Esophagus muscularis mucosa (tissue), 4 donors: ENCODE measurements around the gene MLANA. TPM values are rescaled to one million over a fixed set of nuclear protein-coding genes. Genes with fewer than 3 reads are reported as not detected.

Experiments used
- DNase-seq: peaks from one replicate; pipeline ENCODE4 v3.0.0-alpha.2; 2017; ENCODE audit errors: extremely low spot score
- H3K27ac ChIP-seq, 4 donors: fragments of 200-600 bp; sonication (generic); replicated peaks in 1 of 4; 1 replicate in 3 of 4; 2 replicates in 1 of 4; pipeline ENCODE4 v1.5.1; 2016 to 2019; ENCODE audit warnings: mild to moderate bottlenecking in 1 of 4
- H3K27me3 ChIP-seq, 4 donors: fragments of 200-600 bp; sonication (generic); one replicate each; pipeline versions ENCODE4 v1.5.1 to v1.6.0; 2016 to 2019
- H3K36me3 ChIP-seq, 4 donors: fragments of 200-600 bp; sonication (generic); one replicate each; pipeline ENCODE4 v1.5.1; 2016 to 2019
- H3K4me1 ChIP-seq, 4 donors: fragments of 200-600 bp; sonication (generic); one replicate each; pipeline ENCODE4 v1.5.1; 2016 to 2019
- H3K4me3 ChIP-seq, 4 donors: fragments of 200-600 bp; sonication (generic); 1 replicate in 2 of 4; 2 replicates in 2 of 4; pipeline ENCODE4 v1.5.1; 2016 to 2019; ENCODE audit warnings: mild to moderate bottlenecking in 4 of 4, moderate library complexity in 1 of 4
- H3K9me3 ChIP-seq, 4 donors: fragments of 200-600 bp; sonication (generic); 1 replicate in 3 of 4; 2 replicates in 1 of 4; pipeline ENCODE4 v1.5.1; 2016 to 2019
- CTCF ChIP-seq, 3 experiments: fragments of 200-600 bp in 2 of 3; fragments of 450-650 bp in 1 of 3; sonication (generic) in 2 of 3; IDR thresholded peaks; one replicate each; pipeline ENCODE4 v1.5.1; 2017 to 2019; ENCODE audit warnings: antibody characterized with exemption in 3 of 3, mild to moderate bottlenecking in 2 of 3, moderate library complexity in 1 of 3
- EP300 ChIP-seq: sonication (generic); formaldehyde crosslinking; IDR thresholded peaks from one replicate; pipeline ENCODE4 v1.6.1; 2017; ENCODE audit warnings: antibody characterized with exemption
- POLR2A ChIP-seq: fragments of 450-650 bp; IDR thresholded peaks from one replicate; pipeline ENCODE4 v1.6.1; 2017; ENCODE audit warnings: antibody characterized with exemption, moderate library complexity, mild to moderate bottlenecking, low read depth
- POLR2AphosphoS5 ChIP-seq, 2 donors: sonication (generic); formaldehyde crosslinking; IDR thresholded peaks; one replicate each; pipeline ENCODE4 v1.6.1; 2017; ENCODE audit warnings: antibody characterized with exemption in 2 of 2
- WGBS: methylation state at CpG from one replicate; pipeline ENCODE4 v1.1.5; 2018; 5-methylcytosine and 5-hydroxymethylcytosine counted together
- intact Hi-C: fragments of 100-400 bp; cut with DNase I; formaldehyde crosslinking; loops from one replicate; pipeline ENCODE4 v1.15.1; 2023
- total RNA-seq, 4 donors: library from RNA; depleted of rRNA; stranded (reverse); fragments of >200 nt; gene quantifications; one replicate each; pipeline versions ENCODE4 v1.1.0 to v1.2.1, GENCODE V29; 2016

Gene MLANA
- total RNA-seq, 4 donors from 2014 or later: not detected

DNA sequence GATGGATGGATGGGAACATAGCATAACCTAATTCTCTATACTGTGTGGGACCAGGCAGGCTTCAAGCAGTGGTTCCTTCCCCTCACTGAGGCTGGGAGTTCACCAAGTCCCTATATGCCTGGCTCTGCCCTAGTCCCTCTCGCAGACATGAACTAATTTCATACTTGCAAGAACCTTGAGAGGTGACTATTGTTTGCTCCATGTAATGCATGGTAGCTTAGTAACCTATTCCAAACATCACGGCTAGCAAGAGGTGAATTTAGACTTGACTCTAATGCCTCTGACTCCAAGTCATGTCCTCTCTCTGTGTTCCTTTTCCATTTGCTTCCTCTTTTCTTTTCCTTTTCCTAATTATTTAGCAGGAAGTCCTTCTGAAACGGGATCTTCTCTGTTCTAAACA is 31.9 kb upstream of the MLANA start:
- Histone ChIP-seq H3K27me3 (no peaks in the 10 kb centered on the region), H3K4me1 (no peaks in the 10 kb centered on the region), H3K36me3 (peaks cover 0 to 35% (median 5%) of the 10 kb centered on the region in 4 donors), H3K9me3 (no peaks in the 10 kb centered on the region), H3K27ac (no peak overlapping the region), H3K4me3 (no peak overlapping the region)
- 55% methylated on average over 3 of the region's 3 CpGs for WGBS
- intact Hi-C loops: no loop called here
- TF ChIP-seq EP300: no peak
- no peak for TF ChIP-seq POLR2AphosphoS5 (IDR thresholded peaks at IDR 0.05)
- no peak for TF ChIP-seq CTCF (IDR thresholded peaks at IDR 0.05)
- no peak for TF ChIP-seq POLR2A
- no peak for DNase-seq

GRCh38 chr9:5863092-5863746 is 27.5 kb upstream of the MLANA start:
- intact Hi-C loops: no loop called here
- Histone ChIP-seq H3K4me1 (no peaks in the 10 kb centered on the region), H3K9me3 (no peaks in the 10 kb centered on the region), H3K27ac (no peak overlapping the region), H3K4me3 (no peak overlapping the region), H3K36me3 (peaks cover 0 to 26% (median 3%) of the 10 kb centered on the region in 4 donors), H3K27me3 (no peaks in the 10 kb centered on the region)
- DNase-seq: no peak
- WGBS: 83% methylated on average over 2 of the region's 2 CpGs
- TF ChIP-seq CTCF (IDR thresholded peaks at IDR 0.05): no peak
- TF ChIP-seq POLR2AphosphoS5 (IDR thresholded peaks at IDR 0.05): no peak
- no peak for TF ChIP-seq POLR2A
- no peak for TF ChIP-seq EP300

DNA sequence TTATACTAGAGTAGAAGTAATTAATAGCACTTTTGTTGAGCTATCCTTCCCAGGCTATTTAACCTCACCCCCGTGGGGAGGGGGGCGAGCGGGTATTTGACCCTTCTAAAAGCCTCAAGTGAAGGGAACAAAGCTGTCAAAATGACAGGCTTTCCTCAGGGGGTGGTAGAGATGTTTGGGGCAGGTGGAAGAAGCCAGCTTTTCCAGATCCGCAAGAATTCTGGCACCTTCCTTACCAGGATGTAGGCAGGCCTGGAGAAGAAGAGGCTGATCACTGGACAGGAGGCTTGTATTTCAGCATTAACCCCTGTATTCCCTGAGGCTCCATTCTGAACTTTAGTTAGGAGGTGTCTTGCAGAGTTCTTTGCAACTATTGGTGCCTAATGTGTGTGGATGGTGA is 26.2 kb upstream of the MLANA start:
- H3K4me3 ChIP-seq: no peak overlapping the region
- no peak for DNase-seq
- WGBS: 80% methylated on average over 3 of the region's 4 CpGs
- H3K9me3 ChIP-seq: no peaks in the 10 kb centered on the region
- peaks cover 0 to 14% (median 3%) of the 10 kb centered on the region in 4 donors for H3K36me3 ChIP-seq
- TF ChIP-seq CTCF (IDR thresholded peaks at IDR 0.05) (no peak), POLR2AphosphoS5 (IDR thresholded peaks at IDR 0.05) (no peak), POLR2A (no peak), EP300 (no peak)
- no peaks in the 10 kb centered on the region for H3K4me1 ChIP-seq
- intact Hi-C loops: no loop called here
- no peak overlapping the region for H3K27ac ChIP-seq
- no peaks in the 10 kb centered on the region for H3K27me3 ChIP-seq

GRCh38 chr9:5866272-5866671 is 24.4 kb upstream of the MLANA start:
- intact Hi-C loops: no loop called here
- 90% methylated on average over 2 of the region's 2 CpGs for WGBS
- no peaks in the 10 kb centered on the region for H3K9me3 ChIP-seq

More at GRCh38 chr9:5866272-5866671, 24.4 kb upstream of the MLANA start:
- H3K27ac ChIP-seq: no peak overlapping the region
- H3K4me1 ChIP-seq: no peaks in the 10 kb centered on the region
- peaks cover 0 to 17% (median 3%) of the 10 kb centered on the region in 4 donors for H3K36me3 ChIP-seq
- TF ChIP-seq POLR2AphosphoS5 (IDR thresholded peaks at IDR 0.05): no peak
- no peak for TF ChIP-seq EP300
- no peak for TF ChIP-seq CTCF (IDR thresholded peaks at IDR 0.05)
- TF ChIP-seq POLR2A: no peak
- DNase-seq: no peak
- H3K27me3 ChIP-seq: no peaks in the 10 kb centered on the region
- H3K4me3 ChIP-seq: no peak overlapping the region
